ENCODE measurements around the gene KIDINS220. TPM values are rescaled to one million over a fixed set of nuclear protein-coding genes. Genes with fewer than 3 reads are reported as not detected.

The KIDINS220 gene
- total and polyA plus RNA-seq, 2 of the 13 experiments (the other 11 are each of a cell fraction or from before 2014, with no cell fraction given), result 25.2 to 32.3 TPM

GRCh38 chr2:8684878-8685696 lies 152.3 kb downstream of the KIDINS220 start (continued):
- peak; percentile 90; the same call in 1 of the 2 replicates for TF ChIP-seq KAT7 (CRISPR knock-in tag; IDR thresholded peaks at IDR 0.05; ENCODE audit: borderline replicate concordance)
- TF ChIP-seq TFDP2 (CRISPR knock-in tag; IDR thresholded peaks at IDR 0.05), result peak; percentile 91
- TF ChIP-seq RXRB (CRISPR knock-in tag; IDR thresholded peaks at IDR 0.05; ENCODE audit: borderline replicate concordance), result peak; percentile 28; the same call in 1 of the 2 replicates
- TF ChIP-seq SNAPC2 (CRISPR knock-in tag; IDR thresholded peaks at IDR 0.05), result peak; percentile 84
- TF ChIP-seq PCBP1 (IDR thresholded peaks at IDR 0.05; ENCODE audit: borderline replicate concordance, low read depth, low read length), result peak; percentile 60; the same call in 1 of the 2 replicates
- peak; percentile 81; the same call in 1 of the 2 replicates for TF ChIP-seq ERF (CRISPR knock-in tag; IDR thresholded peaks at IDR 0.05)
- peak; percentile 72; the same call in 1 of the 2 replicates for TF ChIP-seq SIN3A (IDR thresholded peaks at IDR 0.05; ENCODE audit: borderline replicate concordance, low read depth, low read length)
- TF ChIP-seq MED8 (CRISPR knock-in tag; IDR thresholded peaks at IDR 0.05; ENCODE audit: insufficient replicate concordance), result peak; percentile 21
- peak; percentile 62 for TF ChIP-seq ZNF574 (CRISPR knock-in tag; IDR thresholded peaks at IDR 0.05)
- peak; percentile 97 for TF ChIP-seq CSRNP1 (CRISPR knock-in tag; IDR thresholded peaks at IDR 0.05)
- peak; percentile 37; the same call in 1 of the 2 replicates for TF ChIP-seq ZNF570 (CRISPR knock-in tag; IDR thresholded peaks at IDR 0.05; ENCODE audit: borderline replicate concordance)
- TF ChIP-seq BRCA1 (CRISPR knock-in tag; IDR thresholded peaks at IDR 0.05), result no peak
- TF ChIP-seq ZSCAN29 (CRISPR knock-in tag; conservative IDR thresholded peaks at IDR 0.05), result 0 out of 2 replicates have a peak, but pooled peaks have one; percentile 34
- 0 out of 2 replicates have a peak, but pooled peaks have one; percentile 43 for TF ChIP-seq ZNF414 (CRISPR knock-in tag; IDR thresholded peaks at IDR 0.05)
- peak; percentile 56; the same call in 1 of the 2 replicates for TF ChIP-seq PATZ1 (CRISPR knock-in tag; IDR thresholded peaks at IDR 0.05)
- no peak for TF ChIP-seq USF2 (IDR thresholded peaks at IDR 0.05; ENCODE audit: low read depth, low read length)
- TF ChIP-seq USF2 (CRISPR knock-in tag; IDR thresholded peaks at IDR 0.05; ENCODE audit: borderline replicate concordance), result peak; percentile 59; the same call in 1 of the 2 replicates

All from HepG2 (cell line).